CD4-positive, alpha-beta T cell treated with Interleukin-4 for 4 hours (primary cell): ENCODE data around the gene IKBIP.
"Not testable (repeated sequence)": the region's sequence is repeated elsewhere in the genome, so short reads cannot be mapped to it uniquely, and the experiment has no call there.

Source experiments
- DNase-seq: peaks from one replicate; pipeline ENCODE4 v3.0.0-alpha.2; 2020

Gene IKBIP

DNA sequence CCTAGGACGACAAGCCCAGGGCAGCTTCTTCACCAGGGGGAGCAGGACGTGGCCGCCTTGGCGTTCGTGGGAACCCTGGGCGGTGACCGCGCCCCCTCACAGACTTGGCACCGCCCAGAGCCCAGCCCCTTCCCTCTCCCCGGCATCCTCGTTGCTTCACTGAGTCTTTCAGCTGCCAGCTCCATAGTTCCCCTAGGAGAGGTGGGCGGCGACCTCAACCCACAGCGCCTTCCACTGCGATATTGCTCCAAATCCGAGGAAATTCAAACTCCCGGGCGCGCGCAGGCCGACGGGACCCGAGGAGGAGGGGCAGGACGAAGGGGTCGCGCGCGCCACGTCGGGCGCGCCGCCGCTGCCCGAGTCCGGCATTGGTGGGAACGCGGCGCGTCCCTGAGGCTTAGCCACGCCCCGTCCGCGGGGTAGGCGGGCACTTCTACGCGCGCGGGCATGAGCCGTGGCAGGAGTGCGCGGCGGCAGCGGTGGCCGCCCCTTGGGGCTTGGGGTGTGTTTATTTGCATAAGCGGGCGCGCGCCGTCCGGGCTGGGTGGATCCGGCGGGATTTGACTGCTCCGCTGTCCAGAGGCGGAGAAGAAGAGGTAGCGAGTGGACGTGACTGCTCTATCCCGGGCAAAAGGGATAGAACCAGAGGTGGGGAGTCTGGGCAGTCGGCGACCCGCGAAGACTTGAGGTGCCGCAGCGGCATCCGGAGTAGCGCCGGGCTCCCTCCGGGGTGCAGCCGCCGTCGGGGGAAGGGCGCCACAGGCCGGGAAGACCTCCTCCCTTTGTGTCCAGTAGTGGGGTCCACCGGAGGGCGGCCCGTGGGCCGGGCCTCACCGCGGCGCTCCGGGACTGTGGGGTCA is at the start of gene IKBIP, which contains the start of gene APAF1:
Gene IKBIP (minus strand): TSS at position 77 of the 860 bp plus-strand sequence. CDS start 87 bp downstream, outside the sequence.
Gene APAF1 (plus strand): TSS at position 579 of the 860 bp plus-strand sequence. CDS start 3,070 bp downstream, outside the sequence.
- DNase-seq = peak; percentile 94

DNA sequence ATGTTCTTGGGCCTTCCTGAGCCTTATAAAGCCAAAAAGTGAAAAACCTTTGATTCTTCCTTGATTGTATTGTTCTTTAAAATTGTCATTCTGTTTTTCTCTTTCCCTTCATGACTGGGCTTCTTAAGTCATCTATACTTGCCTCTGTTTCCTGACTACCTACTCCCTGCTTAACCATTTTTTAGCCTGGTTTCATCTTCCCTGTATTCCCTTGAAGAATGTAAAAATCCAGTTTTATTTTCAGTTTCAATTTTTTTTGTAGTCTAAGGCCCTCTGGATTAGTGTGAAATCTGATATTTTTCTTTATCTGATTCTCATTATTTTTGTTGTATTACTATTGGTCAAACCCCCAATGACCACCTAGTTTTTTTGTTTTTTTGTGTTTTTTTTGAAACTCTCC is 46.8 kb upstream of the IKBIP start:
- no peak for DNase-seq

DNA sequence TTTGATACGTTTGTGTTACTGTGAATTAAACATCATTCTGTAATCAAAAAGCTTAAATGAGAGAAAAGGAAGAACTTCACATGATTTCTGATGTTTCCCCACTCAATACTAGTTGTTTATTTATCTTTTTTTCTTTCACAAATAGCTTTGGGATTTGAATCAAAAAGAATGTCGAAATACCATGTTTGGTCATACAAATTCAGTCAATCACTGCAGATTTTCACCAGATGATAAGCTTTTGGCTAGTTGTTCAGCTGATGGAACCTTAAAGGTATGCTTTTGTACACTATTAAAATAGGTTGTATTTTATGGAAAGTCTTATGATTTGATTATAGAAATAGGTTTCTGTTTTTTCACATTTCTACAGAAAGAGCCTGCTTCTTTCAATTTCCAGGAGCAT is 42.0 kb upstream of the IKBIP start:
- no peak for DNase-seq

DNA sequence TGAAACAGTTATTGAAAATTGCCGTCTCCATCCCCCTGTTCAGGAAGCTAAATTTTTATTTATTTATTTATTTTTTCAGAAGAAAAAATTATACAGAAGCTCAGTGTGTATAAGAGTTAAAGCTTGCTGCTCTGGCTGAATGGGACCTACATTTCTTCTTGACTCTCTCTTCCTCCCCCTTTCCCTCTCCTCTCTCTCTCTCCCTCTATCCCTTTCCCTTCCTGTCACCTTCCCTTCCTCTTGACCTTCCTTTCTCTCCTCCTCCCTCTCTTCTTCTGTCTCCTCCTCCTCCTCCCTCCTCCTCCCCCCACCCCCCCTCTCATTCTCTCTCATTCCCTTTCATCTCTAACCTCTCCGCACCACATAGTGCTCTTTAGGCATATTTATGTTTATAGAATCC is 39.6 kb upstream of the IKBIP start:
- no peak for DNase-seq

- no peak for DNase-seq
These were observed 35.0 kb upstream of the IKBIP start for GRCh38 chr12:98679611-98680005.

DNA sequence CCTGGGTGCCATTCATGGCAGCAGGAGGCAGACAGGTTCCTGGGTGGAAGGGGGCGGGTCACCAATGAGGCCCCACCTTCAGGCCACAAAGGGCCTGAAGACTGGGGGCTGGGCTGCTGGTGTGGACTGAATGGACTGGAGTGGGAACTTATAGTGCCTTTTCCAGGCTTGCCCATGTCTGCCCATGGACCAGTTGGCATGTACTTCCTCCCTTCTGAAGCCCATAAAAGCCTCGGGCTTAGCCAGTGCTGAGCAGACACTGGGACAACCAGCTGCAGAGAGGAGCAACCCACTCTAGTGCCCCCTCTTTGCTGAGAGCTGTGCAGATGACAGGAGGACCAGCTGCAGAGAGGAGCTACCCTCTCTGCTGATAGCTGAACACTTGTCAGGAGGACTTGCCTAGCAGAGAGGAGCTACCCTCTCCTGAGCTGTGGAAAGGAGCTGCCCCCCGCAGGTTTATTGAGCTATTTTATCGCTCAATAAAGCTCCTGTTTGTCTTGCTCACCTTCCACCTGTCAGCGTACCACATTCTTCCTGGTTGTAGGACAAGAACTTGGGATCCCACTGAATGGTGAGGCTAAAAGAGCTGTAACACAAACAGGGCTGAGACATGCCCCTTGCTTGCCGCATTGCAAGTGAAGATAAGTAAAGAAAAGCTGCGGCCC is 34.5 kb upstream of the IKBIP start:
- no peak for DNase-seq

DNA sequence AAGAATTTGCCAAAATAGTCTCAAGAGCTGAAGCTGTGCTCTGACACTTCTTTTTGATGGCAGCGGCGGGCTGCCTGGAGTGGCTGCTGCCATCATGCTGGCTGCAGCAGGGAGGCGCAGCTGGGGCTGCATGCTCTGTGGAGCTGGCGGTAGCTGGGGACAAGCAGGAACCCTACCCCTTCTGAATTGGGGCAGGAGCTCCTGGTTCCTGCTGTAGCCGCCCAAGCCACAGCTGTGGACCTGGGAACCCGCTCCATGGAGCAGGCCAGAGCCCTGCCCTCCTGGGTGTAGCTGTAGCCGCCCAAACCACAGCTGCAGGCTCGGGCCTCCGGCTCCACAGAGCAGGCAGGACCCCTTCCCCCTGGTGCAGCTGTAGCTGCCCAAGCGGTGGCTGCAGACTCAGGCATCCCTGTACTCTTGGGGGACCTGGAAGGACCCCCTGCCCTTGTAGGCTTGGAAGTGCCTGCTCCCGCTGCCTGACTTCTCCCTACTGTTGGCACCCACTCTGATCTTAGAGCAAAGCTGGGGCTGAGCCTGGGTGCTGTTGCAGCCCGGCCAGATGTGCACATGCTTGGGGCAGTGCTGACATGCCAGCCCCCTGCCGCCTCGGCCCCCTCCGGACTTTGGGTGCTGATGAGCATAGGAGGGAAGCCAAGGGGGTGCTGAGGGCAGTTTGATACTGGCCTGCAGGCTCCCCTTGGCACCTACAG is 33.8 kb upstream of the IKBIP start:
- DNase-seq = no peak

DNA sequence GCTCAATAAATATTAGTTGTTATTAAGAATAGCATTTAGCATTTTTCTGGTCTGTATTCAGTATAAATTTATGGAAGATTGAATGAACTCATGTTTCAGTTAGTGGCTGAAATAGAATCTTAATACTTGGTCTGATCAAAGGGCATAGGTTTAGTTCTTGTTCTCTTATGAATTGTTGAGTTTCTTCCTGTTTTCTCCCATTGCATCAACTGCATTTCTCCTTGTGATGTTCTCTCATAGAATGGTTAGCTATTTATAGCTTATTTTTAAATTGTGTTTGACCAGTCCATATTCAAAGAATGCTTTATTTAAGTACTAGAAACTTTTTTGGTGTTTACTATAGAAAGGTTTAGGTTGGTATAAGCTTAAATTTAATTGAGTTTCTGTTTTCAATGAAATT is 30.3 kb upstream of the IKBIP start:
- DNase-seq = no peak

DNA sequence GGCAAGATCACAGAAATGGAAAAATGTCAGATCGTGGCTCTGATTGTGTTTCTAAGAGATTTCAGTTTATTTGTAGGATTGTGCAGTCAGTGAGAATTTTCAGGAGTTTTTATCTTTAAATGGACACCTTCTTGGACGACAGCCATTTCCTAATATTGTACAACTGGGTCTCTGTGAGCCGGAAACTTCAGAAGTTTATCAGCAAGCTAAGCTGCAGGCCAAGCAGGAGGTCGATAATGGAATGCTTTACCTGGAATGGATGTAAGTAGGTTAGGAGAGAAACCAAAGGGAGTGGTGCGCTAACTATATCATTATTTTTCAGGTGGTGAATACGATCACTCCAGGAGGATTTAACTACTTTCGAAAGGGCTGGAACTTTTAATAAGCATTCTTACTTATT is 26.9 kb upstream of the IKBIP start:
- no peak for DNase-seq

DNA sequence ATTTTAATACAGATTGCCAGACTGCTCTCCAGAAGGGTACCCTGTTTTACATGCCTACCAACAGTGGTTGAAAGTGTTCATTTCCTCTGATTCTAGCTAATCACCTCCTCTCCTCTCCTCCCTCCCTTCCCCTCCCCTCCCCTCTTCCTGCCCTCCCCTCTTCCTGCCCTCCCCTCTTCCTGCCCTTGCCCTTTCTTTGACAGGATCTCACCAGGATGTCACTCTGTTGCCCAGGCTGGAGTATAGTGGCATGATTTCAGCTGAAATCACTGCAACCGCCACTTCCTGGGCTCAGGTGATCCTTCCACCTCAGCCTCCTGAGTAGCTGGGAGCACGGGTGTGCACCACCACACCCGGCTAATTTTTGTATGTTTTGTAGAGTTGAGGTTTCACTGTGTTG is 25.2 kb upstream of the IKBIP start:
- no peak for DNase-seq

- no peak for DNase-seq
These were observed 15.9 kb upstream of the IKBIP start for GRCh38 chr12:98660521-98660920.

DNA sequence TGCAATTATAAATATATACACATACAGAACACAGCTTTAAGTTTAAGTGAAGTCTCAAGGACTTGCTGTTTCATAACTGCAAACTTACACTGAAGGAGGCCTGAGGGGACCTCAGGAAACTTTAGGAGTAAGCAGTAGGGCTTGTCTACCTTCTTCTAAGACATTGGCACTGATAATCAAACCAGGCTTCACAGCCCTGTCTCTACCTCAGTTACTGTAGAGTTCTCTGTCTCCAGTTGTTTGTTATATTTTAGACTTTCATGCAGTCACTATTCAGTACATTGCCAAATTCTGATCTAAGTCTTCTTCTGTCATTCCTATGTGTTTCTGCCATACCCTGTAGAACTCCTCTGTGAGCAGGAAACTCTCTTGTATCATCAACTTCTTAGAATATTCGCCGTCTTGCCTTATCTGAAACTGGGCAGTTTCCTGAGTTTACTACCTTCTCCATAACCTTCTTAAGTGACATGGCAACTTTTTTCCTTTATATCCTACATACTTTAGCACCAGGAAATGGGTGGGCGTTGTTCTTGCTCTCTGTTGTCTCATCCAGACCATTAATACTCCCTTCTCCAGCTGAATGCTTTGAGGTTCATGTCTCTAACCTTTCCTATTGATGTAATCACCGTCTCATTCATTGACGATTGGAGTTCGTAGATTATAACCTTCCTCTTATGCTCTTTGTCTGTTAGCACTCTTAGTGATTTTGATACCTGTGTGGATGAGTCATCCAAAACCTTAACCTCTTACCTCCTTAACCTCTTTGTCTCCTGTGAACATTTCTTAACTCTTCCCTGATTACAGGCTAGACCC is 11.9 kb upstream of the IKBIP start:
- no peak for DNase-seq

GRCh38 chr12:98653866-98654493 is 9.4 kb upstream of the IKBIP start:
- DNase-seq = peak; percentile 63

DNA sequence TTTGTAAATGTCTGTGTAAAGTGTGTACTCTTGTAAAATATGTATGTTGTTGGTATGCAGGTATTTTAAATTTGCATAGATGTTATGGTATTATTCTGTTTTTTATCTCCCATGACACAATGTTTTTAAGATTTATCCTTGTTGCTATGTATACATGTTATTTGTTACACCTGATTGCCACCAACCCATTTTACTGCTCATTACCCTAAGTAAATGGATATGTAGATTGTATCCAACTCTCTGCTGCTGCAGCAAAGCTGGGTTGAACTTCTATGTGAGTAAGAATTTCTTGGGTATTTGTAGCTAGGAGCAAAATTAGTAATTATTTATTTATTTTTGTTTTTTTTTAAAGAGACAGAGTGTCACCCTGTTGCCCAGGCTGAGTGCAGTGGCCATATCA is 6.7 kb upstream of the IKBIP start:
- DNase-seq = no peak

DNA sequence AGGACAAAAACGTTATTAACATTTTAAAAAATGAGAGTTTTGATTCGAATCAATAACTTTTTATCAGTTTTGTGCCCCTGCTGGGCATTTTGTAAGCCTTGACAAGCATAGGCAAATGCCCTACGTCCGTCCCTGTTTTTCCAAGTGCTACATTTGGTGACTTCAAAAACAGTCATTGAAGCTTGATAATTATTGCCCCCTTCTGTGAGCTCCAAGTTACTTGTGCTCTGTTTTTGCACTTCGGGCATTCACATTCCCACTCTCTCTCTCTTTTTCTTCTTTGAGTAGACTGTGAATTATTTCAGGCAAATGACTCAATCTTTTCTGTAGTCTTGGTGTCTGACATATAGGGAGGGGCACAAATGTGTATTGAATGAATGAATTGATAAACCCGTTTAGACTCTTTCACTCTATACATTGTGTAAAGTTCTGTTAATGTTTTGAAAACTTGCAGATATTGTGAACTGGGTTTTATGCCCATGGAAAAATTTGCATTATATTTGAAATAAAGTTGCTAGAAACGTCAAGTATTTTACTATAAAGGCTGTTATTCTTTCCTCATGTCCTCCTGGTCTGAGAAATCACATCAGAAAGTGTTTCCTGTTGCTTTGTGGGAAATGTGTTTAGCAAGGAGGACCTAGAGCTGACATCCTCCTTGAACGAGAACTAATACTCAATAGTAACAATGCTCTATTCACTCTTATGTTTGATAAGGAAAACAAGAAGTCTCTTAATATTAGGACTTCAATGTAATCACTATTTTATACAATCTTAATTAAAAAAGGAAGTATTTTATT is 1.9 kb upstream of the IKBIP start:
- peak; percentile 7 for DNase-seq

- peak; percentile 10 for DNase-seq
These were observed 1.0 kb upstream of the IKBIP start for GRCh38 chr12:98645572-98646067.

DNA sequence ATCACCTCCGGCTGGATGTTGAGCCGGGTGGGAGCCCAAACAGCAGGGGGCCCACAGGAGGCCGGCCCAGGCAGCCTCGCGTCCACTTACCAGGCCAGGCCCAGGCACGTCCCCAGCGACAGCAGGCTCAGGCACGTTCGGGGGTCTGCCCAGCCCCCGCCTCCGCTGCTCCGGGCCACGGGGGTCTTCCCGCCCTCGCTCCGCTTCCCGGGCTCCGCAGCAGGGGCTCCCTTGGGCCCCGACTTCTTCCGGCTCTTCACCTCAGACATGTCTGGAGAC is 216 bp downstream of the IKBIP start:
- DNase-seq = no peak

DNA sequence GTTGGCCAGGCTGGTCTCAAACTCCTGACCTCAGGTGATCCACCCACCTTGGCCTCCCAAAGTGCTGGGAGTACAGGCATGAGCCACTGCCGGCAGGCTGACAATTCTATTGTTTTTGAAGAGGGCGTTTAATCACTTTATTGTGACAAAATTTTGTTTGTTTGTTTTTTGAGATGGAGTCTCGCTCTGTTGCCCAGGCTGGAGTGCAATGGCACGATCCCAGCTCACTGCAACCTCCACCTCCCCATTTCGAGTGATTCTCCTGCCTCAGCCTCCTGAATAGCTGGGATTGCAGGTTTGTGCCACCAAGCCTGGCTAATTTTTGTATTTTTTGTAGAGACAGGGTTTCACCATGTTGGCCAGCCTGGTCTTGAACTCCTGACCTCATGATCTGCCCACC is 1.8 kb downstream of the IKBIP start:
- DNase-seq = not testable (repeated sequence)

GRCh38 chr12:98639491-98639890 is 5.1 kb downstream of the IKBIP start:
- no peak for DNase-seq

GRCh38 chr12:98638009-98638408 is 6.6 kb downstream of the IKBIP start:
- DNase-seq = no peak

DNA sequence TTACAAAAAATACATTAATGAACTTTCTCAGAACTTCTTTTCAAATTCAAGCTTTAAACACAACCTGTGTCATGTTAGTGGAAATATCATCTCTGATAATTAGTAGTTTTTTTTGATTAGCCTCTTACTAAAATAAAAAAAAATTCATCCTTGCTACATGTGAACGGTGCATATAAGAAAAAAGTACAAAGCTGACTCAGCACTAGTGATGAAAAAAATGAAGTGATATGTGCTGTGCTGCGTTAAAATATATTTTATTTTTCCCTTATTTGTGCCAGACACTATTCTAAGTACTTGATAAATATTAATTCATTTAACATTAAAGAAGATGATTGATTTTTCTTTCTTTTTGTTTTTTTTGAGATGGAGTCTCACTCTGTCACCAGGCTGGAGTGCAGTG is 7.5 kb downstream of the IKBIP start:
- no peak for DNase-seq
